Iris pigment epithelial cell (primary cell): ENCODE data around the gene CHD9.
"Not testable (repeated sequence)": the region's sequence is repeated elsewhere in the genome, so short reads cannot be mapped to it uniquely, and the experiment has no call there.

Experiments used
- DNase-seq: peaks from one replicate; pipeline ENCODE4 v3.0.0-alpha.2; 2011; ENCODE audit warnings: low read depth

The CHD9 gene

GRCh38 chr16:53047515-53047914 lies 7.3 kb upstream of the CHD9 start:
- not testable (repeated sequence) for DNase-seq

- DNase-seq, result no peak
Measured at GRCh38 chr16:53048139-53048915, 6.5 kb upstream of the CHD9 start.

GRCh38 chr16:53051255-53051654 lies 3.5 kb upstream of the CHD9 start:
- DNase-seq, result not testable (repeated sequence)

- DNase-seq, result peak; percentile 89
Measured at GRCh38 chr16:53052519-53053501, 2.0 kb upstream of the CHD9 start, which contains the start of gene CHD9NB. TSS of gene CHD9NB (minus strand) at chr16:53052897. CDS start at chr16:53044158, 8,739 bp downstream.

GRCh38 chr16:53053967-53054669 lies 673 bp upstream of the CHD9 start:
- DNase-seq, result no peak

GRCh38 chr16:53055541-53056391 lies 975 bp downstream of the CHD9 start:
- peak; percentile 80 for DNase-seq

- DNase-seq, result peak; percentile 81
Measured at GRCh38 chr16:53056392-53056881, 1.6 kb downstream of the CHD9 start.

GRCh38 chr16:53057658-53058057 lies 2.9 kb downstream of the CHD9 start:
- no peak for DNase-seq

GRCh38 chr16:53058441-53058840 lies 3.6 kb downstream of the CHD9 start:
- no peak for DNase-seq

- no peak for DNase-seq
Measured at GRCh38 chr16:53058882-53059281, 4.1 kb downstream of the CHD9 start.

GRCh38 chr16:53059672-53060071 lies 4.9 kb downstream of the CHD9 start:
- DNase-seq, result no peak

- no peak for DNase-seq
Measured at GRCh38 chr16:53061256-53061655, 6.5 kb downstream of the CHD9 start.

- no peak for DNase-seq
Measured at GRCh38 chr16:53061701-53062159, 6.9 kb downstream of the CHD9 start.

GRCh38 chr16:53064081-53064578 lies 9.3 kb downstream of the CHD9 start:
- no peak for DNase-seq

GRCh38 chr16:53065461-53066061 lies 10.8 kb downstream of the CHD9 start:
- no peak for DNase-seq

GRCh38 chr16:53067675-53068074 lies 12.9 kb downstream of the CHD9 start:
- DNase-seq, result no peak

GRCh38 chr16:53068423-53068833 lies 13.6 kb downstream of the CHD9 start:
- DNase-seq, result no peak

GRCh38 chr16:53069772-53070171 lies 15.0 kb downstream of the CHD9 start:
- DNase-seq, result no peak

GRCh38 chr16:53071748-53072301 lies 17.0 kb downstream of the CHD9 start:
- no peak for DNase-seq

- DNase-seq, result no peak
Measured at GRCh38 chr16:53073022-53073421, 18.2 kb downstream of the CHD9 start.
